Measurements from ENCODE around the gene CMTR1.
"Not testable (repeated sequence)": the region's sequence is repeated elsewhere in the genome, so short reads cannot be mapped to it uniquely, and the experiment has no call there.

The CMTR1 gene

GRCh38 chr6:37491830-37492208, 58.8 kb downstream of the CMTR1 start:
- DNase-seq (ENCODE audit: low read depth), result no peak

GRCh38 chr6:37492236-37492972, 59.4 kb downstream of the CMTR1 start:
- DNase-seq (ENCODE audit: low read depth), result no peak

- no peak for DNase-seq (ENCODE audit: low read depth)
Observed at GRCh38 chr6:37492991-37493660, 60.1 kb downstream of the CMTR1 start.

GRCh38 chr6:37493661-37493995, 60.6 kb downstream of the CMTR1 start:
- no peak for DNase-seq (ENCODE audit: low read depth)

GRCh38 chr6:37495244-37495934, 62.4 kb downstream of the CMTR1 start:
- no peak for DNase-seq (ENCODE audit: low read depth)

- no peak for DNase-seq (ENCODE audit: low read depth)
Observed at GRCh38 chr6:37496951-37497885, 64.2 kb downstream of the CMTR1 start.

GRCh38 chr6:37499433-37500293, 66.6 kb downstream of the CMTR1 start, which contains the start of gene CCDC167:
Gene CCDC167, minus strand, starts transcription at chr6:37499893. Its CDS starts 30 bp downstream, at chr6:37499863.
- DNase-seq (ENCODE audit: low read depth), result peak; percentile 91

- no peak for DNase-seq (ENCODE audit: low read depth)
Observed at GRCh38 chr6:37500294-37500608, 67.2 kb downstream of the CMTR1 start.

GRCh38 chr6:37500904-37501303, 67.9 kb downstream of the CMTR1 start:
- DNase-seq (ENCODE audit: low read depth), result not testable (repeated sequence)

- DNase-seq (ENCODE audit: low read depth), result no peak
Observed at GRCh38 chr6:37501632-37502491, 68.8 kb downstream of the CMTR1 start.

- no peak for DNase-seq (ENCODE audit: low read depth)
Observed at GRCh38 chr6:37502703-37503291, 69.8 kb downstream of the CMTR1 start.

GRCh38 chr6:37503309-37503965, 70.4 kb downstream of the CMTR1 start:
- no peak for DNase-seq (ENCODE audit: low read depth)

- no peak for DNase-seq (ENCODE audit: low read depth)
Observed at GRCh38 chr6:37504024-37504423, 71.0 kb downstream of the CMTR1 start.

- no peak for DNase-seq (ENCODE audit: low read depth)
Observed at GRCh38 chr6:37506479-37506878, 73.5 kb downstream of the CMTR1 start.

GRCh38 chr6:37507077-37507476, 74.1 kb downstream of the CMTR1 start:
- DNase-seq (ENCODE audit: low read depth), result no peak

- DNase-seq (ENCODE audit: low read depth), result no peak
Observed at GRCh38 chr6:37507690-37508421, 74.8 kb downstream of the CMTR1 start.

- no peak for DNase-seq (ENCODE audit: low read depth)
Observed at GRCh38 chr6:37511201-37511600, 78.2 kb downstream of the CMTR1 start.

- no peak for DNase-seq (ENCODE audit: low read depth)
Observed at GRCh38 chr6:37511910-37512399, 78.9 kb downstream of the CMTR1 start.
